Esophagus muscularis mucosa (tissue), 4 donors: ENCODE data around the gene KCTD11. TPM values are rescaled to one million over a fixed set of nuclear protein-coding genes. Genes with fewer than 3 reads are reported as not detected.
"Not testable (repeated sequence)": the region's sequence is repeated elsewhere in the genome, so short reads cannot be mapped to it uniquely, and the experiment has no call there.

Experiments
- DNase-seq: peaks from one replicate; pipeline ENCODE4 v3.0.0-alpha.2; 2017; ENCODE audit errors: extremely low spot score
- H3K27ac ChIP-seq, 4 donors: fragments of 200-600 bp; sonication (generic); replicated peaks in 1 of 4; 1 replicate in 3 of 4; 2 replicates in 1 of 4; pipeline ENCODE4 v1.5.1; 2016 to 2019; ENCODE audit warnings: mild to moderate bottlenecking in 1 of 4
- H3K27me3 ChIP-seq, 4 donors: fragments of 200-600 bp; sonication (generic); one replicate each; pipeline versions ENCODE4 v1.5.1 to v1.6.0; 2016 to 2019
- H3K36me3 ChIP-seq, 4 donors: fragments of 200-600 bp; sonication (generic); one replicate each; pipeline ENCODE4 v1.5.1; 2016 to 2019
- H3K4me1 ChIP-seq, 4 donors: fragments of 200-600 bp; sonication (generic); one replicate each; pipeline ENCODE4 v1.5.1; 2016 to 2019
- H3K4me3 ChIP-seq, 4 donors: fragments of 200-600 bp; sonication (generic); 1 replicate in 2 of 4; 2 replicates in 2 of 4; pipeline ENCODE4 v1.5.1; 2016 to 2019; ENCODE audit warnings: mild to moderate bottlenecking in 4 of 4, moderate library complexity in 1 of 4
- H3K9me3 ChIP-seq, 4 donors: fragments of 200-600 bp; sonication (generic); 1 replicate in 3 of 4; 2 replicates in 1 of 4; pipeline ENCODE4 v1.5.1; 2016 to 2019
- EP300 ChIP-seq: sonication (generic); formaldehyde crosslinking; IDR thresholded peaks from one replicate; pipeline ENCODE4 v1.6.1; 2017; ENCODE audit warnings: antibody characterized with exemption
- POLR2A ChIP-seq: fragments of 450-650 bp; IDR thresholded peaks from one replicate; pipeline ENCODE4 v1.6.1; 2017; ENCODE audit warnings: antibody characterized with exemption, moderate library complexity, mild to moderate bottlenecking, low read depth
- POLR2AphosphoS5 ChIP-seq, 2 donors: sonication (generic); formaldehyde crosslinking; IDR thresholded peaks; one replicate each; pipeline ENCODE4 v1.6.1; 2017; ENCODE audit warnings: antibody characterized with exemption in 2 of 2
- WGBS: methylation state at CpG from one replicate; pipeline ENCODE4 v1.1.5; 2018; 5-methylcytosine and 5-hydroxymethylcytosine counted together
- intact Hi-C: fragments of 100-400 bp; cut with DNase I; formaldehyde crosslinking; loops from one replicate; pipeline ENCODE4 v1.15.1; 2023
- total RNA-seq, 4 donors: library from RNA; depleted of rRNA; stranded (reverse); fragments of >200 nt; gene quantifications; one replicate each; pipeline versions ENCODE4 v1.1.0 to v1.2.1, GENCODE V29; 2016
- TF ChIP-seq, protein P1 (sequence below), 3 experiments: fragments of 200-600 bp in 2 of 3; fragments of 450-650 bp in 1 of 3; sonication (generic) in 2 of 3; IDR thresholded peaks; one replicate each; pipeline ENCODE4 v1.5.1; 2017 to 2019; ENCODE audit warnings: antibody characterized with exemption in 3 of 3, mild to moderate bottlenecking in 2 of 3, moderate library complexity in 1 of 3

Gene KCTD11
- total RNA-seq, 4 donors from 2014 or later = 9.1 to 18.2 (median 13.3) TPM

DNA sequence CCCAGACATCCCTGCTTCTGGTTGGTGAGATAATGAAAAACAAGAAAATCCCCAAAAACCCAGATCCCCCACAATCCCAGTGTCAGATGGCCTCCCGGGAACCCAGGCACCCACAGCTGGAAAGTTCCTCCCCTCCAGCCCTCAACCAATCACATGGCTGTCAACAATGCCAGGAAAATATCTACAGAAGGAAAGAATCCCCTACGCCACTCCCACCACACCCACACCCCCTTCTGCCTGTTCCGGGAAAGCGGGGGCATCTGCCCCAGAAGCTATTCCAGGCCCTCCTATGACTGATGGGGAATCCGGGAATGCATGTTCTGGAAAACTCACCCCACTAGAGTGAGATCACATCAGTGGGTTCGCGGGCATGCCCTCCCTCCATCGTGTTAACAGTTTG, 4.8 kb downstream of the KCTD11 start:
- Histone ChIP-seq H3K9me3 (no peaks in the 10 kb centered on the region), H3K27me3 (no peaks in the 10 kb centered on the region), H3K36me3 (no peaks in the 10 kb centered on the region), H3K4me1 (peaks cover 15 to 44% (median 43%) of the 10 kb centered on the region in 4 donors), H3K4me3 (peak overlapping the region in 2 of 4 donors; percentile 13 to 23), H3K27ac (peak overlapping the region; percentile 11 to 75 (median 36))
- 62% methylated on average over 8 of the region's 8 CpGs for WGBS
- intact Hi-C loops = loop anchor here (2.0 kb wide), 1 partner anchor 80 kb away; no protein-coding TSS in a partner anchor
- no peak for DNase-seq
- TF ChIP-seq POLR2A = no peak
- peak in 1 of 2 donors; percentile 24 for TF ChIP-seq POLR2AphosphoS5 (IDR thresholded peaks at IDR 0.05)
- TF ChIP-seq, protein P1, sequence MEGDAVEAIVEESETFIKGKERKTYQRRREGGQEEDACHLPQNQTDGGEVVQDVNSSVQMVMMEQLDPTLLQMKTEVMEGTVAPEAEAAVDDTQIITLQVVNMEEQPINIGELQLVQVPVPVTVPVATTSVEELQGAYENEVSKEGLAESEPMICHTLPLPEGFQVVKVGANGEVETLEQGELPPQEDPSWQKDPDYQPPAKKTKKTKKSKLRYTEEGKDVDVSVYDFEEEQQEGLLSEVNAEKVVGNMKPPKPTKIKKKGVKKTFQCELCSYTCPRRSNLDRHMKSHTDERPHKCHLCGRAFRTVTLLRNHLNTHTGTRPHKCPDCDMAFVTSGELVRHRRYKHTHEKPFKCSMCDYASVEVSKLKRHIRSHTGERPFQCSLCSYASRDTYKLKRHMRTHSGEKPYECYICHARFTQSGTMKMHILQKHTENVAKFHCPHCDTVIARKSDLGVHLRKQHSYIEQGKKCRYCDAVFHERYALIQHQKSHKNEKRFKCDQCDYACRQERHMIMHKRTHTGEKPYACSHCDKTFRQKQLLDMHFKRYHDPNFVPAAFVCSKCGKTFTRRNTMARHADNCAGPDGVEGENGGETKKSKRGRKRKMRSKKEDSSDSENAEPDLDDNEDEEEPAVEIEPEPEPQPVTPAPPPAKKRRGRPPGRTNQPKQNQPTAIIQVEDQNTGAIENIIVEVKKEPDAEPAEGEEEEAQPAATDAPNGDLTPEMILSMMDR (IDR thresholded peaks at IDR 0.05) = no peak
- no peak for TF ChIP-seq EP300

DNA sequence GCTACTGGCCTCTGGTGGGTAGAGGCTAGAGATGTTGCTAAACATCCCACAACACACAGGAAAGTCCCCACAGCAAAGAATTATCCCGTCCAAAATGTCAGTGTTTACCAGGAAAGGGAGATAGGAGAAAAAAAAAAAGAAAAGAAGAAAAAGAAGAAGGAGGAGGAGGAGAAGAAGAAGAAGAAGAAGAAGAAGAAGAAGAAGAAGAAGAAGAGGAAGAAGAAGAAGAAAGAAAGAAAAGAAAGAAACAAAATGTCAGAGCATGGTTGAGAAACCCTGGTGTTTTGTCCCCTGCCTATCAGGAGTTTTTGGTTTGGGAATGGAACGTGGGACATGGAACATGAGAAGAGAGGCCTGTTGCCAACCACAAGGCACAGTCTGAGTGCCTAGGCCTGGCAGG, 5.4 kb downstream of the KCTD11 start:
- Histone ChIP-seq H3K27me3 (no peaks in the 10 kb centered on the region), H3K9me3 (no peaks in the 10 kb centered on the region), H3K27ac (peak overlapping the region in 3 of 4 donors; percentile 11 to 59 (median 19)), H3K4me3 (no peak overlapping the region), H3K4me1 (peaks cover 14 to 42% (median 40%) of the 10 kb centered on the region in 4 donors), H3K36me3 (no peaks in the 10 kb centered on the region)
- WGBS = 76% methylated on average over 2 of the region's 2 CpGs
- no peak for DNase-seq
- intact Hi-C loops = loop anchor here (2.0 kb wide), 1 partner anchor 79 kb away; no protein-coding TSS in a partner anchor
- TF ChIP-seq EP300 = no peak
- TF ChIP-seq, protein P1 (IDR thresholded peaks at IDR 0.05) = no peak
- TF ChIP-seq POLR2A = no peak
- TF ChIP-seq POLR2AphosphoS5 (IDR thresholded peaks at IDR 0.05) = no peak

DNA sequence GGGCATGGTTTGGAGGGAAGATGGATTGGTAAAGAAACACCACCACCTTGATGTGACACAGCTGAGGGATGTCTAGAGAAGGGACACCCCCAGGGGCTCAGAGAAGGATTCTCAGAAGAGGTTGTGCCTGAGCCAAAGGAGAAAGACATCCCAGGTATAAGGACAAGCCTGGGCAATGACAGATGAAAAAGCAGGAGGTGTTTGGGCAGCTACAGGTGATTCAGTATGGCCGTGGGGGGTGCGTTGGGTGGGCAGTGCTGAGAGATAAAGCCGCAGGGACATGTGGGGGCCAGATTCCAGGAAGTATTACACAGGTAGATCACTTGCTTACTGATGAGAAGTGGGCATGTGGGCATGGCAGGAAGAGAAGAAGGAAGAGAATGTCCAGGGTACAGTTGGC, 9.9 kb downstream of the KCTD11 start:
- Histone ChIP-seq H3K4me3 (no peak overlapping the region), H3K27me3 (no peaks in the 10 kb centered on the region), H3K9me3 (no peaks in the 10 kb centered on the region), H3K36me3 (no peaks in the 10 kb centered on the region), H3K27ac (no peak overlapping the region), H3K4me1 (no peaks in the 10 kb centered on the region)
- WGBS = 69% methylated on average over 3 of the region's 3 CpGs
- TF ChIP-seq EP300 (no peak), POLR2A (no peak), POLR2AphosphoS5 (IDR thresholded peaks at IDR 0.05) (no peak)
- TF ChIP-seq, protein P1 (IDR thresholded peaks at IDR 0.05) = no peak
- DNase-seq = no peak
- intact Hi-C loops = no loop called here

DNA sequence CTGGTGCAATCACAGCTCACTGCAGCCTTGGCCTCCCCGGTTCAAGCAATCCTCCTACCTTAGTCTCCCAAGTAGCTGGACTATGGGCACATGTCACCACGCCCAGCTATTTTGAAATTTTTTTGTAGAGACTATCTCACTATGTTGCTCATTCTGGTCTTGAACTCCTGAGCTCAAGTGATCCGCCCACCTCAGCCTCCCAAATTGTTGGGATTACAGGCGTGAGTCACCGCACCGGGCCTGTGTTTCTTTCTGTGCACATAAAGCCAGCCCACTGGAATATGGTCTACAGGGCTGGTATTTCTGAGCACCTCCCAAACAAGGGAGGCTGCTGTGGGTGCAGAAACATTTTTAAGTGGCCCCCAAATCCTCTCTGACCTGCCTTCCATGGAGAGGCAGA, 11.3 kb downstream of the KCTD11 start:
- Histone ChIP-seq H3K9me3 (no peaks in the 10 kb centered on the region), H3K4me1 (no peaks in the 10 kb centered on the region), H3K27ac (no peak overlapping the region), H3K27me3 (no peaks in the 10 kb centered on the region), H3K4me3 (no peak overlapping the region), H3K36me3 (no peaks in the 10 kb centered on the region)
- intact Hi-C loops = no loop called here
- 94% methylated on average over 6 of the region's 6 CpGs for WGBS
- no peak for DNase-seq
- TF ChIP-seq EP300 (no peak), POLR2AphosphoS5 (IDR thresholded peaks at IDR 0.05) (no peak), POLR2A (no peak)
- TF ChIP-seq, protein P1 (IDR thresholded peaks at IDR 0.05) = no peak

DNA sequence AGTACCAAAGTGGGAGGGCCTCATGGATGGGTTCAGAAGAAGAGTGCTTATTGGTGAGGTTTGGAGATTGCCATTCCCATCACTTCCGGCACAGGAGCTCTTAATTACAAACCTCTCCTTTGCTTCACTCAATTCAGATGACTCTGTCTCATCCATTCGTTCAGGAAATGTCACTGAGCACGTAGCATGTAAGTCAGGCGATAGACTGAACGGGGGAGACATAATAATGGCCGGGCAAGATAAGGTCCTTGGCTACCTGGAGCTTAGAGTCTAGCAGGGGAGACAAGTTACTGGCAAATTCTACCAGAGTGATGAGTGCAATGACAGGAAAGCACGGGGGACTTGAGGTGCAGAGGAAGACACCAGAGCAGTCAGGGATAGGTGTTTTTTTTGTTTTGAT, 14.0 kb downstream of the KCTD11 start:
- H3K36me3 ChIP-seq, H3K27ac ChIP-seq, H3K9me3 ChIP-seq, DNase-seq, intact Hi-C loops, H3K4me3 ChIP-seq, H3K27me3 ChIP-seq, H3K4me1 ChIP-seq: not testable (repeated sequence)
- WGBS = 91% methylated on average over 5 of the region's 7 CpGs
